GM19025 (cell line): ENCODE data around the gene RNF157.
"Not testable (repeated sequence)": the region's sequence is repeated elsewhere in the genome, so short reads cannot be mapped to it uniquely, and the experiment has no call there.

ENCODE experiments used
- ATAC-seq: cut with Tn5 transposase; IDR thresholded peaks from one replicate; pipeline ENCODE4 v1.9.1; 2021; ENCODE audit warnings: mild to moderate bottlenecking, low read depth, moderate library complexity; ENCODE audit not compliant: unreplicated experiment

The RNF157 gene

GRCh38 chr17:76196675-76197074 lies 43.6 kb downstream of the RNF157 start:
- no peak for ATAC-seq

GRCh38 chr17:76195281-76196096 lies 44.8 kb downstream of the RNF157 start:
- no peak for ATAC-seq

GRCh38 chr17:76193591-76193990 lies 46.7 kb downstream of the RNF157 start:
- ATAC-seq, result no peak

GRCh38 chr17:76191896-76192295 lies 48.4 kb downstream of the RNF157 start:
- no peak for ATAC-seq

GRCh38 chr17:76189741-76190140 lies 50.6 kb downstream of the RNF157 start:
- ATAC-seq, result no peak

- ATAC-seq, result no peak
Measured at GRCh38 chr17:76189247-76189646, 51.0 kb downstream of the RNF157 start.

GRCh38 chr17:76188213-76189016 lies 51.9 kb downstream of the RNF157 start:
- no peak for ATAC-seq

GRCh38 chr17:76186774-76187173 lies 53.5 kb downstream of the RNF157 start:
- not testable (repeated sequence) for ATAC-seq

GRCh38 chr17:76184290-76184689 lies 56.0 kb downstream of the RNF157 start:
- no peak for ATAC-seq

- no peak for ATAC-seq
Measured at GRCh38 chr17:76182016-76182764, 58.1 kb downstream of the RNF157 start.

GRCh38 chr17:76179496-76180467 lies 60.5 kb downstream of the RNF157 start:
- ATAC-seq, result no peak

- ATAC-seq, result no peak
Measured at GRCh38 chr17:76178124-76178523, 62.2 kb downstream of the RNF157 start.

GRCh38 chr17:76176701-76177574 lies 63.4 kb downstream of the RNF157 start:
- ATAC-seq, result no peak

GRCh38 chr17:76174037-76174436 lies 66.3 kb downstream of the RNF157 start:
- ATAC-seq, result no peak

GRCh38 chr17:76173474-76173873 lies 66.8 kb downstream of the RNF157 start:
- no peak for ATAC-seq

GRCh38 chr17:76171706-76172105 lies 68.6 kb downstream of the RNF157 start:
- ATAC-seq, result no peak

GRCh38 chr17:76170114-76170513 lies 70.2 kb downstream of the RNF157 start:
- ATAC-seq, result no peak

- no peak for ATAC-seq
Measured at GRCh38 chr17:76166906-76167305, 73.4 kb downstream of the RNF157 start.

GRCh38 chr17:76166168-76166567 lies 74.1 kb downstream of the RNF157 start:
- no peak for ATAC-seq
